Hepatocyte (in vitro differentiated cells): ENCODE results near the gene BTD.

Source experiments
- EZH2 ChIP-seq: fragments of 200-600 bp; sonication (generic); IDR thresholded peaks from 2 replicates; pipeline ENCODE4 v1.6.1; 2016; ENCODE audit warnings: antibody characterized with exemption, mild to moderate bottlenecking, borderline replicate concordance
- TF ChIP-seq, protein P1 (sequence below): fragments of 200-600 bp; sonication (generic); IDR thresholded peaks from 2 replicates; pipeline ENCODE4 v1.5.1; 2016; ENCODE audit warnings: antibody characterized with exemption, mild to moderate bottlenecking; ENCODE audit not compliant: poor library complexity

DNA sequence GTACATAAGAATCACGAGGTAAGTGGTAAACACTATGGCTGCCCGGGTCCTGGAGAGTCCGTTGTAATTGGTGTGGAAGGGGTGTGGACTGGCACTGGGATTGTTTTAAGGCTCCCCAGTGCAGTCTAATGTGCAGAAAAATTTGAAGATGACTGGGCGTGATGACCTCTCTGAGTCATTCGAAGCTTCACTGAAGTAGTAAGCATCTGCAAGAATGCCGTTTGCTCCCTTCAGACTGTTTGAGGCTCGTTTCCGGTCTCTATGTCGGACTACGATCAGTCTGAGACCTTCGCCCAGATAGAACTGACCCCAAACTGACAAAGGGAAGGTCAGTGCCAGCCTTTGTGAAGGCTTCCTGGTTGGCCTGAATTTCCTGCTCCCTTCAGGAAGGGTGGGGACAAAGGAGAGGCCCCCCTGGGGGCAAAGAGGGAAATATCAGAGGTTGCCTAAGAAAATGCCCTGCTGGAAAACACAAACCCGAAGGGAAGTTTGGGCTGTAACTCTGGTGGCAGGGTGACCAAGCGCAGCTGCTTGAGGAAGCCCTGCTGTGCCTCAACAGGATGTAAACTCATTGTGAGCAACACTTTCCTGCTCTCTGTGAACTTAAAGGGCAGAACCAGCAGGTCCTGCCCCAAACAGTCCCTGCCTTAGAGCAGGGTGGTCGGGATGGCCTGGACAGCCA lies 34.6 kb downstream of the BTD start:
- no peak for TF ChIP-seq EZH2
- TF ChIP-seq, protein P1, sequence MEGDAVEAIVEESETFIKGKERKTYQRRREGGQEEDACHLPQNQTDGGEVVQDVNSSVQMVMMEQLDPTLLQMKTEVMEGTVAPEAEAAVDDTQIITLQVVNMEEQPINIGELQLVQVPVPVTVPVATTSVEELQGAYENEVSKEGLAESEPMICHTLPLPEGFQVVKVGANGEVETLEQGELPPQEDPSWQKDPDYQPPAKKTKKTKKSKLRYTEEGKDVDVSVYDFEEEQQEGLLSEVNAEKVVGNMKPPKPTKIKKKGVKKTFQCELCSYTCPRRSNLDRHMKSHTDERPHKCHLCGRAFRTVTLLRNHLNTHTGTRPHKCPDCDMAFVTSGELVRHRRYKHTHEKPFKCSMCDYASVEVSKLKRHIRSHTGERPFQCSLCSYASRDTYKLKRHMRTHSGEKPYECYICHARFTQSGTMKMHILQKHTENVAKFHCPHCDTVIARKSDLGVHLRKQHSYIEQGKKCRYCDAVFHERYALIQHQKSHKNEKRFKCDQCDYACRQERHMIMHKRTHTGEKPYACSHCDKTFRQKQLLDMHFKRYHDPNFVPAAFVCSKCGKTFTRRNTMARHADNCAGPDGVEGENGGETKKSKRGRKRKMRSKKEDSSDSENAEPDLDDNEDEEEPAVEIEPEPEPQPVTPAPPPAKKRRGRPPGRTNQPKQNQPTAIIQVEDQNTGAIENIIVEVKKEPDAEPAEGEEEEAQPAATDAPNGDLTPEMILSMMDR = no peak
